ELR (cell line): Measurements from ENCODE around the gene CDIPT.
A peak's percentile ranks its signal among the peaks of the same experiment; 100 is the strongest.
"Not testable (repeated sequence)": the region's sequence is repeated elsewhere in the genome, so short reads cannot be mapped to it uniquely, and the experiment has no call there.

Experiments used
- DNase-seq: peaks from one replicate; pipeline ENCODE4 v3.0.0-alpha.2; 2015; ENCODE audit warnings: low read depth

Gene CDIPT

DNA sequence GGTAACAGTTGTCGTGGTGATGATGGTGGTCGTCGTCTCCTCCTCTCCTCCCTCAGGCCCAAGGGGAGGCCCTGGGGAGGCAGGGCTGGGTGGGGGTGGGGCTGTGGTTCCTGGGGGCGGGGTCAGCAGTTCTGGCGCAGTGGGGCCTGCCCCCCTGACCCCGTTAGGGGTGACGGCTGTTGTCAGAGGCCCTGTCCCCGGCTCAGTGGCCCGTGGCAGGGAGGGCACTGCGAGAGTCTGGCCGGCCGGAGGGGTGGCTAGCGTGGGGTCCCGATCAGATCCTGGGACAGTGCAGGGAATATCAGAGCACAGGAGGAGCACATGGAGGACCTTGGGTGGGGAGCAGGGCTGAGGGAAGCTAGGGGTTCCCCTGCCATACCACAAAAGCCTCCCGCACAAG is 33.8 kb upstream of the CDIPT start:
- no peak for DNase-seq

GRCh38 chr16:29894352-29894751 is 31.3 kb upstream of the CDIPT start:
- DNase-seq: no peak

- no peak for DNase-seq
Measured at GRCh38 chr16:29893553-29893952, 30.5 kb upstream of the CDIPT start.

GRCh38 chr16:29892458-29892813 is 29.4 kb upstream of the CDIPT start:
- DNase-seq: no peak

DNA sequence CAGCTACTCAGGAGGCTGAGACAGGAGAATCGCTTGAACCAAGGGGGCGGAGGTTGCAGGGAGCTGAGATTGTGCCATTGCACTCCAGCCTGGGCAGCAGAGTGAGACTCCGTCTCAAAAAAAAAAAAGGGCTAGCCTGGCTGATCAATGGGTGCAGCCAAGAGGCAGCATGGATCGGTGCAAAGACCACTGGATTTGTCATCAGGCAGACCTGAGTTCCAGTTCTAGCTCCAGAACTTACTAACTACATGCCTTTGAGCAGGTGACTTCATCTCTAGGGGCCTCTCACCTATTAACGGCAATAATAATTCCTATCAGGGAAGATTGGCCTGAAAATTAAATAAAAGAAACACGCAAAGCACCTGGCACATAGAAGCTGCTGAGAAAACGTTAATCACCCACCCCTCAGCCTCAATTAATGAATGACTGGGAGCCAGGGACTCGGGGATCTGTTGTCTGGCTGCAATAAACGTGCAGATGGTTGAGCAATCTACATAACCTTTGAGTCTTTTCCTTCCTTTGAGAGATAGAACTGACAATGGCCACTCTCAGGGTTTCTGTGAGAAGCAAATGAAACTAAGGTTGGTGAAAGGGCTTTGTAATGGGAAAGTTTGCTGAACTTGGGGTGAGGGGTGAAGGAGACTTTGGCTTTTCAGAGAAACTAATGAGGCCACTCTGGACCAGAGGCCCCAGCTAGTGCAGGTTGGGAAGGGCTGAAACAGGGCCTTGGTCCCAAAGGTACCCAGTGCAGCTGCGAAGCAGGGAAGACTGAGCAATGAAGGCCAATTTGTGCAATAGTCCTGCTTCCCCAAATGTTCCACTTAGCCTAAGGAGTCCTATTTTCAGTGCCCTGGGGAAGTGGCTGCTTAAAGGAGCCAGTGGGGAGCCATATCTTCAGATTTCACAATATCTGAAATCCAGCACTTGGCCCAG is 28.8 kb upstream of the CDIPT start:
- DNase-seq: no peak

GRCh38 chr16:29889372-29889771 is 26.3 kb upstream of the CDIPT start:
- not testable (repeated sequence) for DNase-seq

- DNase-seq: peak; percentile 26
Measured at GRCh38 chr16:29883987-29884386, 21.0 kb upstream of the CDIPT start.

- DNase-seq: no peak
Measured at GRCh38 chr16:29881050-29881449, 18.0 kb upstream of the CDIPT start.

DNA sequence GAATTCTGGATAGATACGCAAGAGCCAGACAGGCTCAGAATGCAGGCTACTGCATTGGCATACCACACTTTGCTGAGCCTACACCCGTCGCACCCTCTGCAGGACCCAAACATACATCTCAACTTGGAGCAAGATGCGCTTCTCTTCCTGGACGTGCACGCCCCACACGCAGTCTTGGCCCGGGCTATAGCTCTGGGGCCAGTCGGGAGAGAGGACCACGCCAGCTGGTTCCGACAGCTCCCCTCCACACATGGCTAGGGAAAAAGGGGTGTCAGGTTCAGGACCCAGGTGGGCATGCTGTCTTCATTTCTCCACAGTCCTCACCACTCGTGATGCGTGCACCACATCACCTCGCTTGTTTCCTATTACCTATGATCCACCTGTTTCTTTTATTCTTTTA is 15.1 kb upstream of the CDIPT start:
- DNase-seq: no peak

DNA sequence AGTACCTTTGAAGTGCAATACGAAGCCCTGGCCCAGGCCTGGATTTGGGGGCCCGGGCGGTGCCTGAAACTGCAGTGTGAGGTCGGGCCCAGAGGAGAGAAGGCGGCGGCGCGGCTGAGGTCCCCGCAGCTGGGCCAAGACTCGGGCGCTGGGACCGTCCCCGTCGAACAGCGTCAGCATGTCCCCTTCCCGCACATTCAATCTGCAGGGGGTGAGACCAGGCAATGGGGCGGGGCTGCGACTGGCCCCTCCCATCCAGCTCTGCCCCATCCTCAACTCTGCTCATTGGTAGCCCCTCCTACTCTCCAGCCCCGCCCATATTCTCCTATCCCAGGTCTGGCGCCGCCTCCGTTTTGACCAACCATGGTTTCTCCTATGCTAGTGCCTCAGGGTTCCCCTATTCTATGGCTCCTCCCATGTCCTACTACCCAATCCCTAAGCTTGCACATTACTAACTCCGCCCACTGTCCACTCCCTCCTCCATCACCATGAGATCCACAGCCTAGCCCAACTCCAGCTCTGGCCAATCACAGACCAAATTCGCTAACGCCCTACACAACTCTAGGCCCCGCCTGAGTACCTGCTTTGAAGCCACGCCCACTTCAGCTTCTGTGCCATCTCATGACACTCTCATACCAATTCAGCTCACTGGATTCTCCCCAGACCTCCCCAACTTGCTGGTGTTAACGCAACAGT is 14.4 kb upstream of the CDIPT start:
- peak; percentile 71 for DNase-seq

DNA sequence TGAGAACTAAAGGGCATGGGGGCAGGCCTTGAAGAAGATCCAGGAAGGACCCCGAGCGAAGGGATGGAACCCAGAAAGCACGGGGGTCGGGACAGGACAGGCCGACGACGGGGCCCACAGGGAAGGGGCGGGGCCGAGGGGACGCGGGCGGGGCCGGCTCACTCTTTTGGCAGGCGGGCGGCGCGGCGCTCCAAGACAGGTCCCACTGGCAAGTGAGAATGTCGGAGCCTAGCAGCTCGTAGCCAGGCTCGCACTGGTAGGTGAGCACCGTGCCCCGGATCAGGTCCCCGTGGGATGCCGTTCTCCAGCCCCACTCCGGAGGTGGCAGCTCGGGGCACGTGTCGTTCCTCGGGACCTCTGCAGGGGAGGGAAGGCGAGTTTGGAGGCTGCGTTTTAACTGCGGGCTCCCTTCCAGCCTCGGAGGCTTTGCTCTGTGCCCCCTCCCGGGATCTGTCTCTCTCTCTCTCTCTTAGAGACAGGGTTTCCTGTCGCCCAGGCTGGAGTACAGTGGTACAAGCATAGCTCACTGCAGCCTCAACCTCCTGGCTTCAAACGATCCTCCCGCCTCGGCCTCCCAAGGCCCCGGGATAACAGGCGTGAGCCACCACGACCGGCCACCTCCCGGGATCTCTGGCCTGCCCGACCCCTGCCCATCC is 13.7 kb upstream of the CDIPT start:
- no peak for DNase-seq

DNA sequence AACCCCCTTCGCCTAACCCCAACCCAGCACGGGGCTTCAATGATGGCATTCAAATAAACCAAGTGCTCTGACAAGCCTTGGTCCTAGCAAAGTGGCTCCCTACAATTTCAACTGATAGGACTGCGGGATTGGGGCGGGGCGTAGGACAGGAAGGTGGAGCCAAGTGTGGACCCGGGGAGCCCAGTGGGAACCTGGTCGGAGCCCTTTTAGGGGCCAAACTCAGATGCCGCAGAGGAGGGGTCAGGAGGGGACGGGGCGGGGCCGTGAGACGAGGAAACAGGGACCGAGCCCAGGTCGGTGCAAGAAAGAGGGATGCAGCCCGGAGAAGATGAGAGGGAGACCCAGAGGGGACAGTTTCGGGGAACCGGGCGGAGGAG is 13.2 kb upstream of the CDIPT start:
- no peak for DNase-seq

- DNase-seq: no peak
Measured at GRCh38 chr16:29875206-29875605, 12.2 kb upstream of the CDIPT start.

DNA sequence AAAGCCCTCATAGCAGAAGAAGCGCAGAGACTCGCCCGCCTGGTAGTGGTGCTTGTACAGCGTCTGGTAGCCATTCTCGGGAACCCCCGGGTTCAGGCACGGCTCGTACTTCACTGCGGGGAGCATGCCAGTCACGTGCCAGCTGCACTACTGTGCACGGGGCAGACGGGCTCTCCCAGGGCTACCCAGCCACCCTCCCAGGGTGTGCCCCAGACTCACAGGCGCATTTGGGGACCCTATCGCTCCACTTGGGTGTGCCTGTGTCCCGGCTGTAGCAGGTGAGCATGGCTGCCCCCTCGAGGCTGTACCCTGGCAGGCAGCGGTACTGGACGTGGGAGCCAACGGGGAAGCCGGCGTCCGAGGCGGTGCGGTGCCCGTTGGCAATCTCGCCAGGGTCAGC is 10.3 kb upstream of the CDIPT start:
- DNase-seq: no peak

- no peak for DNase-seq
Measured at GRCh38 chr16:29871822-29872546, 9.0 kb upstream of the CDIPT start.

DNA sequence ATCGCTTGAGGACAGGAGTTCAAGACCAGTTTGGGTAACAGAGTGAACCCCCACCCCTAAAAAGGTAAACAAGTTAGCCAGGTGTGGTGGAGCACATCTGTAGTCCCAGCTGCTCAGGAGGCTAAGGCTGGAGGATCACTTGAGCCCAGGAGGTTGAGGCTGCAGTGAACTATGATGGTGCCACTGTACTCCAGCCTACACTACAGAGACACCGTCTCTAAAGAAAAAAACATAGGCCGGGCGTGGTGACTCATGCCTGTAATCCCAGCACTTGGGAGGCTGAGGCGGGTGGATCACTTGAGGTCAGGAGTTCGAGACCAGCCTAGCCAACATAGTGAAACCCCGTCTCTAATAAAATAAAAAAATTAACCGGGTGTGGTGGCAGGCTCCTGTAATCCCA is 6.0 kb upstream of the CDIPT start:
- not testable (repeated sequence) for DNase-seq

DNA sequence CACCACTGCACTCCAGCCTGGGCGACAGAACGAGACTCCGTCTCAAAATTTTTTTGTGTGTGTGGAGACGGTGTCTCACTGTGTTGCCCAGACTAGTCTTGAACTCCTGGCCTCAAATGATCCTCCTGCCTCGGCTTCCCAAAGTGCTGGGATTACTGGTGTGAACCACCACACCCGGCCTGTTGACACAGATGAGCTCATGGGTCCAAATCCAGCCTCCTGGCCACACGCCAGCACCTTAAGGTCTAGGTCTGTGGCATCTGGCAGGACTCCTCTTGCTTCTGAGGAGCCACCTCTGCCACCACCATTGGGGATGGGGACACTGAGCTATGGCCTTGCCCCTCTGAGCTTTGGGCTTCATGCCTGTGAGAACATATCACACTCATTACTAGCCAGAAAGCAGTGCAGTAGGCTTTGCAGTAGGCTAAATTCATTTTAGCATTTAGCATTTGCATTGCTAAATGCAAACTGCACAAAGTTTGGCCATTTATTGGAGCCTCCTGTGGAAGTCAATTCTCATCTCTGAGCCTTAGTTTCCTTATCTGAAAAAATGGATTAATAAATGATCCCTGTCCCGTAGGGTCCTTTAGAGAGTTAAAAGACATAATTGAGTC is 5.5 kb upstream of the CDIPT start:
- DNase-seq: no peak

- DNase-seq: no peak
Measured at GRCh38 chr16:29864205-29864604, 1.2 kb upstream of the CDIPT start.

GRCh38 chr16:29863669-29863984 is 601 bp upstream of the CDIPT start:
- DNase-seq: no peak

- peak; percentile 56 for DNase-seq
Measured at GRCh38 chr16:29862383-29862883, 593 bp downstream of the CDIPT start.

GRCh38 chr16:29860218-29860617 is 2.8 kb downstream of the CDIPT start:
- no peak for DNase-seq

DNA sequence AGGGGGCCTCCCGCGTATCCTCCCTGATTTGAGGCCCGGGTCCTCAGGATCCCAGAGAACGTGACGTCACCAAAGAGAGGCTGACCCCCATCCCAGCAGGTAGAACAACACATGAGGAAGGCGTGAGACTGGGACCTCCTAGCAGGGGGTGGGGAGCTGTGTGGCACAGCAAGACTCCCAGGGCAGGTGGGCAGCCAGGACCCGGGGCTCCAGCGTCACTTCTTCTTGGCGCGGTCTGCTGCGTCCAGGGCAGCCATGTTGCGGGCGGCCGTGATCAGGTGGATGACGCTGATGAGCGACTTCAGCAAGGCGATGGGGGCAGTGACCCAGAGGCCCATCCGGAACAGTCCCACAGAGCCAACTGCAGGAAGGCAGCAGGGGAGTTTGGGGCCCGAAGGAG is 4.1 kb downstream of the CDIPT start:
- no peak for DNase-seq
